HTR-8/SVneo (cell line): ENCODE results near the gene TLCD5.

Experiments
- DNase-seq: peaks from one replicate; pipeline ENCODE4 v3.0.0; 2011; ENCODE audit warnings: low spot score, mixed read lengths; ENCODE audit not compliant: insufficient read length
- FAIRE-seq: peaks from 2 replicates; lab custom pipeline; 2011; peaks lifted over from hg19 to GRCh38; lab: Jason Lieb, UNC

TLCD5 gene

GRCh38 chr11:120306519-120307242, 18.4 kb upstream of the TLCD5 start:
- FAIRE-seq (peak; percentile 87), DNase-seq (peak; percentile 73)

- no peak for DNase-seq
These were observed 17.6 kb upstream of the TLCD5 start for GRCh38 chr11:120307476-120307875.

GRCh38 chr11:120308081-120308480, 17.0 kb upstream of the TLCD5 start:
- no peak for DNase-seq
- FAIRE-seq: no peak

More at GRCh38 chr11:120307476-120307875, 17.6 kb upstream of the TLCD5 start:
- no peak for FAIRE-seq

GRCh38 chr11:120310870-120311269, 14.2 kb upstream of the TLCD5 start:
- DNase-seq (no peak), FAIRE-seq (no peak)

- no peak for FAIRE-seq
- DNase-seq: no peak
These were observed 10.2 kb upstream of the TLCD5 start for GRCh38 chr11:120314861-120315260.

DNA sequence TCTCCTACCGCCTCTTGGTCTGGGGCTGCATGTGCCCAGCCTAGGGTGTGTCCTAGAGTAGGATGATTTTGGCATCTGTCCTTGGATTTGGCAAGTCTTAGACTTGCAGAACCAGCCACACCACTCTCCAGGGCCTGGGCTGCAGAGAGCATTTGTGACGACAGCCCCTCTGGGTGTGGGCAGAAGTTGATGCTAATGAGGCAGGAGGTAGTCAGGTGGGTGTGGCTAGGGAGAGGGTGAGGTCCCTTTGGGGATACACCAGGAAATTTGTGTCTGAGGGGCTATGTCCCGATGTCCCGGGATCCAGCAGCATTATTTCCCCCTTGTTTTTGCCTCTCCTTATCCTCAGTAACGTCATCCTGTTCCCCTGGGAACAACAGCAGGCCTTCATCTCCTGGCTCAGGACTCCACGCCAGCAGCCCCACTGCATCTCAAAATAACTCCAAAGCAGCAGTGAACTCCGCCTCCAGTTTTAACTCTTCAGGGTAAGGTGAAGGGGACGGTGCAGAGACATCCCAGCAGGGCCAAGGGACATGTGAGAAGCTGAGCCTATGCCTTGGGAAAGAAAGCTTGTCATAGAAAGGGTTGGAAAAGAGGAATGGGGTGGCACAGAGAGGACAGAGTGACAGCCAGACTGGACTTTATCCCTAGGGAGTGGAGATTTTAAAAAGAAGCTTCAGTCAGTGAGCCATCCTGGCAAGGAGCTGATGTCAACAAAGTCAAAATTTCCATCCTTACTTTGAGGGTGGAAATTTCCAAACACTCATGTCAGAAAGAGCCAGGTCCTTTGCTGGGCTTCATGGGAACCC, 8.0 kb upstream of the TLCD5 start:
- FAIRE-seq (no peak), DNase-seq (no peak)

GRCh38 chr11:120317689-120318480, 7.2 kb upstream of the TLCD5 start:
- FAIRE-seq (no peak), DNase-seq (no peak)

DNA sequence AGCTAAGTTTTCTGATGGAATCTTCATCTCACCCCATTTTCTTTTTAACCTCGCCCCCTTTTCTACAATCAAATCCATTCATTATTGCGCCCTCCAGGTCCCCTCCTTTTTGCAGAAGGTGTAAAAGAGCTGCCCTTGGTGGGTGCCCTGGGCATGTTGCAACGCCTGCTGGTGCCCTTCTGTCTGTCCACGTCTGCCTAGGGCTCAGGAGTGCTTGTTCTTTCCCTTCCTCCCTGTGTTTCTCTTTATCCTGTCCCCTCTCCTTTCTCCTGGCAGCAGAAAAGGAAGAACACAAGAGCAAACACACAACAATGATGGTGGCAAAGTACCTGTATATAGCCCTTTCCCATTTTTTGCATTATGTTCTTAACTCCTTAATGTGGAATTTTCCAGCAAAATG, 6.2 kb upstream of the TLCD5 start:
- FAIRE-seq: no peak
- DNase-seq: no peak

DNA sequence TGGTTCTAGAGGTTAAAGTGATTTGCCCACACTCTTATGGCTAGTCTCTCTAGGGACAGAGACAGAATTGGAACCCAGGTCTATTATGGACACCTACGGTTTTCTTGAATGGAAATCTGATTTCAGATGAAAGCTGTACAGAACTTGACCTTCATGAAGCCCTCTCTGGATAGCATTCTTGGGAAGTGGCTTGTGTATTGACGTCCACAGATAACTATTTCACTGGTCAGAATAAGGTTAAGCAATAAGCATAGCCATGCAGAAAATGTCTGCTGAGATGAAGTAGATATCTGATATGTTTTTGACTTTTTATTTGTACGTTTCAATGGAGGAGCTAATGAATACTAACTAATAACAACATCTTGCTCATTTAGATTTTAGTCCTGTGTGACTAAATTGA, 1.1 kb downstream of the TLCD5 start:
- FAIRE-seq (no peak), DNase-seq (no peak)

- no peak for DNase-seq
These were observed 1.8 kb downstream of the TLCD5 start for GRCh38 chr11:120326845-120327281.

DNA sequence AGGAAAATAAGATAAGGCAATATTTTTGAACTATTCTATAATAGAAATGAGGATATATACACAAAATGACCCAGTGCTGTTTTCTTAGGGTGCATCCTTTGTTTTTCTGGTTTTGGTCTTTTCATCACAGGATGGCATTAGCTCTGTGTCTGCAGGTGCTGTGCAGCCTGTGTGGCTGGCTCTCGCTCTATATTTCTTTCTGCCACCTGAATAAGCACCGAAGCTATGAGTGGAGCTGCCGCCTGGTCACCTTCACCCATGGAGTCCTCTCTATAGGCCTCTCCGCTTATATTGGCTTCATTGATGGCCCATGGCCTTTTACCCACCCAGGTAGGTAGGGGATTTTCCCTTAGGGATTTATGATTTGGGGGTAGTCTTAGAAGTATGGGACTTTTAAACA, 2.2 kb downstream of the TLCD5 start:
- DNase-seq (no peak), FAIRE-seq (no peak)

More at GRCh38 chr11:120326845-120327281, 1.8 kb downstream of the TLCD5 start:
- FAIRE-seq: no peak

DNA sequence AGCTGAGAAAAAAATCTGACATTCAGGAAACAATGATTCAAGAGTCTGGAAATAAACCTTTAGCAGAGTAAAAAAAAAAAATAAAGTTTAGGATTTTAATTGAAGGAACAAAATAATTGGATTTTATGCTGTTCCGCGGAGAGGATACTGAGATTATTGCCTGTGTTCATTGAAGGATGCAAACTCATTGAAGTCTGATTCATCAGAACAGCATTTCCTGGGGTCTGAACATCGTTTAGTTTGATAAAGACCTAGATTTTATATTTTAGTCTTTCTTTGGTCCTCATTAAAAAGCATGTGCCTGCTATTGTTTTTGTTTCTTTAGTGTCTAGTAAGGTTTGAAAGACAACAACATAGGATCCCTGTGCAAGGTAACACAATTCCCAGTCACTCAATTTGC, 4.5 kb downstream of the TLCD5 start:
- FAIRE-seq: no peak
- no peak for DNase-seq

DNA sequence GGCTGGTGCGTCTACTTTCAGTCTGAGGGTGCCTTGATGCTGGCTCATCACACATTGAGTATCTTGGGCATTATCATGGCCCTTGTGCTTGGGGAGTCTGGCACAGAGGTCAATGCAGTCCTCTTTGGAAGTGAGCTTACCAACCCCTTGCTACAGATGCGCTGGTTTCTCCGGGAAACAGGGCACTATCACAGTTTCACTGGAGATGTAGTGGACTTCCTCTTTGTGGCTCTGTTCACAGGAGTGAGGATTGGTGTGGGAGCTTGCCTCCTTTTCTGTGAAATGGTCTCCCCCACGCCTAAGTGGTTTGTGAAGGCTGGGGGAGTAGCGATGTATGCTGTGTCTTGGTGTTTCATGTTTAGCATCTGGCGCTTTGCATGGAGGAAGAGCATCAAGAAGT, 4.9 kb downstream of the TLCD5 start:
- DNase-seq (no peak), FAIRE-seq (no peak)

DNA sequence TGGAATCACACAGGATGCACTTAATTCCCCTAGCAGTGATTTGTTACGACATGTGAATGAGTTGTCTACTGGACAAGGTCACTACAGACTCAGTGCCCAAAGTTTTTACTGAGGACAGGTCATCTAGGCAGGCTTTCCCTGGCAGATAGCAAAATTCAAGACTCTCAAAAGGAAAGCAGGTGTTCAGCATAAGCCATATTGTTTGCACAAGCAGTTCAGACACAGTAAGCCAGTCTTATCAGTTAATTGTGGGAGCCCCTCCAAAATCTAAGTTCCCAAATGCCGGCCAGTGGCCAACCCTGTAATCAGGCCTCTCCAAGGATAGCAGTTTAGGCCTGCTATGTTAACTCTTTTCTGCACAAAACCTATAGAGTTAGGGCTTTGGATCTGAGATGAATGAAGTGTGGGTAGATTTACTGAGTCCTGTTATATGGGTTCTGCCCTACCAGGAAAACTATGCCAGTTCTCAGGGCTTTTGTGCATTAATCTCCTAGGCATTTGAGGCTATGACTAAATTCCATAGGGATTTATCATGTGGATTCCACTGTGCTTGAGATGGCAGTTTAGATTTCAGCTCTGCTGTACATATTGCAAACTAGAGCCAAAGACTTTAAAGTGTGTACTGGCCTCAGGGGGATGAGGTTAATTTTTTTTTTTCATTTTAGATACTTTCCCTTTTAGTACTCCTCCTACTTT, 6.3 kb downstream of the TLCD5 start:
- peak; percentile 77 for DNase-seq
- no peak for FAIRE-seq

DNA sequence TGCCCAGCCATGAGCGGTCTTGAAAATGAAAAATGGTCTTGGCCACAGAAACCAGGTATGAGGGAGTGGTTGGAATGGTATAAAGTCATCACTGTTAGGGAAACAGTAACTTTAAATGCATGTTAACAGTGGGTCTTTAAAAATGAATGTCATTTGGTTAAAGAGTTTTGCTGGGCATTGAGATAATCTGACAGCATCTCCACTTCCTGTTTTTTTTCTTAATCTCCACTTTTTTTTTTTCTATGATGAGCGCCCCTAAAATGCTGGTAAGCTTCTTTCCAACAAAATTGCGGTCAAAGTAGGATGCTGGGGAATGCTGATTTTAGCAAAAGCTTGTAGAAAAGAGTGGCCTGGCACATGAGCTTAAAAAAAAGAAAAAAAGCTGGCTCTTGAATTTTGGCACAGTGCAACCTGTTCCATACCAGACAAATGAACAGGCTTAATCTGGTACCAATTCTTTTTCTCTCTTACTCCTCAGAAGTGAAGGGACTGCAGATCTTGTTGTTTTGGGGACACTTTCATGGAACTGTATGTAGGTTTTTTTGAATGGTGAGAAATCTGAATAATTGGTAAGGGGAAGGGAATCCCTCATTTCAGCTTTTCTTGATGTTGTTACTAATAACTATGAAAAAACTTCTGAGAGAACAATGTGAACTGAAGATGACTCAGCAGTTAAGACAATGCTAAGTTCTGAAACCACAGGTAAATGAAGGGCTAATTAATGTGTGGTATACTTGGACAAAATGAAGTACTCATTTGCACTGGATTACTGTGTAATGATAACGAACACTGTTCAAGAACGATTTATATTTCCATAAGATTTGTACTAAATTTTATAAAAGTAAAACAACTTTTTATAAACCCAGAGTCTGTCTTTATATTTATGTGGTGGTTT, 8.0 kb downstream of the TLCD5 start:
- no peak for DNase-seq
- FAIRE-seq: no peak

GRCh38 chr11:120333801-120334200, 8.7 kb downstream of the TLCD5 start:
- DNase-seq (no peak), FAIRE-seq (no peak)

DNA sequence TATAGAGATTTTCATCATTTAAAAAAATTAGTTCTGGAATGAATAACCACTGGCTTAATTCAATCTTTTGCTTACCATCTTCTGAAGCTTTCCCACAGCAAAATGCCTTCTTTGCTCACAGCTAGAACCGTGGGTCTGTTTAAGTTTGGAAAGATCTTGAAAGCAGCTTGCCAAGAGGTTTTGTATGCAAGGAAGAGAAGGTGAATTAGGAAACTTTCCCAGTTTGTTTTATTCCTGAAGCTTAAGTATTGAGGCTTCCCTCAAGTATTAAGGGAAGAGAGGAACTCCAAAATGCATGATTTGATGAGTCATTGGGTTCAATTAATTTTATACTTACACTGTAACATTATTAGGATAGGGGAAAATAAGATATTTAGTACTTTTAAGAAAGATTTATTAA, 9.2 kb downstream of the TLCD5 start:
- no peak for FAIRE-seq

GRCh38 chr11:120334894-120335462, 9.9 kb downstream of the TLCD5 start:
- peak; percentile 46 for DNase-seq
- FAIRE-seq: no peak

More for the DNA sequence above, 9.2 kb downstream of the TLCD5 start:
- no peak for DNase-seq

GRCh38 chr11:120335556-120335907, 10.4 kb downstream of the TLCD5 start:
- DNase-seq (no peak), FAIRE-seq (no peak)
